Muscle of leg (tissue), 16 donors: Measurements from ENCODE around the gene HYCC1. TPM values are rescaled to one million over a fixed set of nuclear protein-coding genes. Genes with fewer than 3 reads are reported as not detected.
"Not testable (repeated sequence)": the region's sequence is repeated elsewhere in the genome, so short reads cannot be mapped to it uniquely, and the experiment has no call there.

Experiments
- DNase-seq: peaks from one replicate; pipeline ENCODE4 v3.0.0; 2013
- H3K27ac ChIP-seq: one replicate; pipeline ENCODE4 v1.5.1; 2013; ENCODE audit warnings: mild to moderate bottlenecking, low read length, control low read depth
- H3K27me3 ChIP-seq: one replicate; pipeline ENCODE4 v1.6.1; 2013; ENCODE audit warnings: low read length; ENCODE audit not compliant: control insufficient read depth, insufficient read depth
- H3K36me3 ChIP-seq: one replicate; pipeline ENCODE4 v1.6.1; 2013; ENCODE audit warnings: low read length; ENCODE audit not compliant: control insufficient read depth, insufficient read depth
- H3K4me1 ChIP-seq: one replicate; pipeline ENCODE4 v1.6.1; 2013; ENCODE audit warnings: low read length; ENCODE audit not compliant: control insufficient read depth, insufficient read depth
- H3K4me3 ChIP-seq: one replicate; pipeline ENCODE4 v1.5.1; 2013; ENCODE audit warnings: low read length, control low read depth
- H3K9me3 ChIP-seq: replicated peaks from 2 replicates; pipeline ENCODE4 v1.6.1; 2013; ENCODE audit warnings: low read depth, low read length; ENCODE audit not compliant: control insufficient read depth
- WGBS: methylation state at CpG from one replicate; pipeline ENCODE4 v1.1.5; 2013; ENCODE audit warnings: missing lambda C conversion rate; ENCODE audit not compliant: insufficient coverage; 5-methylcytosine and 5-hydroxymethylcytosine counted together
- long read RNA-seq, 11 donors: transcript quantifications; one replicate each; lab custom pipeline, GENCODE V29; 2026
- polyA plus RNA-seq, 8 donors: library from polyadenylated mRNA; unstranded; fragments of 120-200 nt; gene quantifications; one replicate each; pipeline versions ENCODE4 v1.2.1 to v1.2.3, GENCODE V29; 2013; ENCODE audit warnings: inconsistent platforms in 1 of 8, low replicate concordance in 1 of 8; ENCODE audit not compliant: insufficient read length in 8 of 8, insufficient read depth in 1 of 8
- total RNA-seq: library from RNA; stranded (reverse); fragments of 120-200 nt; gene quantifications from one replicate; pipeline ENCODE4 v1.2.4, GENCODE V29; 2013

The HYCC1 gene
- total RNA-seq (26.2 TPM), polyA plus RNA-seq (10 to 100 TPM; 14.1 to 27.2 (median 22.3) TPM)
- long read RNA-seq, donor 1, partial matches to known transcripts = 0 of 5 reads
- long read RNA-seq, donor 1, other reads (novel, unspliced or antisense) = 0 of 5 reads
- long read RNA-seq, donor 2, partial matches to known transcripts = 0 of 1 reads
- long read RNA-seq, donor 2, other reads (novel, unspliced or antisense) = 0 of 1 reads
- long read RNA-seq, donor 3, partial matches to known transcripts = 0 of 5 reads
- long read RNA-seq, donor 3, other reads (novel, unspliced or antisense) = 0 of 5 reads
- long read RNA-seq, donor 4, full-length matches to known transcripts = 6 of 6 reads
- long read RNA-seq, donor 4, partial matches to known transcripts = 0 of 6 reads
- long read RNA-seq, donor 4, other reads (novel, unspliced or antisense) = 0 of 6 reads
- long read RNA-seq, donor 5, transcript FAM126A-201 (4 exons, 616 nt) = major isoform, 13 of 25 reads
- long read RNA-seq, donor 5, transcript FAM126A-202 (12 exons, 3,130 nt) = minor isoform, 7 of 25 reads
- long read RNA-seq, donor 5, partial matches to known transcripts = 5 of 25 reads
- long read RNA-seq, donor 5, other reads (novel, unspliced or antisense) = 0 of 25 reads
- long read RNA-seq, donor 6, transcript FAM126A-201 (4 exons, 616 nt) = major isoform, 9 of 11 reads
- long read RNA-seq, donor 6, partial matches to known transcripts = 0 of 11 reads
- long read RNA-seq, donor 6, other reads (novel, unspliced or antisense) = 0 of 11 reads
- long read RNA-seq, donor 7, transcript FAM126A-201 (4 exons, 616 nt) = major isoform, 7 of 10 reads
- long read RNA-seq, donor 7, partial matches to known transcripts = 0 of 10 reads
- long read RNA-seq, donor 7, other reads (novel, unspliced or antisense) = 0 of 10 reads
- long read RNA-seq, donor 8, full-length matches to known transcripts = 8 of 8 reads
- long read RNA-seq, donor 8, partial matches to known transcripts = 0 of 8 reads
- long read RNA-seq, donor 8, other reads (novel, unspliced or antisense) = 0 of 8 reads
- long read RNA-seq, donor 9, transcript FAM126A-201 (4 exons, 616 nt) = major isoform, 7 of 17 reads
- long read RNA-seq, donor 9, partial matches to known transcripts = 9 of 17 reads
- long read RNA-seq, donor 9, other reads (novel, unspliced or antisense) = 0 of 17 reads
- long read RNA-seq, donor 10, full-length matches to known transcripts = 8 of 15 reads
- long read RNA-seq, donor 10, partial matches to known transcripts = 7 of 15 reads
- long read RNA-seq, donor 10, other reads (novel, unspliced or antisense) = 0 of 15 reads
- long read RNA-seq, donor 11, partial matches to known transcripts = 0 of 8 reads
- long read RNA-seq, donor 11, other reads (novel, unspliced or antisense) = 0 of 8 reads

DNA sequence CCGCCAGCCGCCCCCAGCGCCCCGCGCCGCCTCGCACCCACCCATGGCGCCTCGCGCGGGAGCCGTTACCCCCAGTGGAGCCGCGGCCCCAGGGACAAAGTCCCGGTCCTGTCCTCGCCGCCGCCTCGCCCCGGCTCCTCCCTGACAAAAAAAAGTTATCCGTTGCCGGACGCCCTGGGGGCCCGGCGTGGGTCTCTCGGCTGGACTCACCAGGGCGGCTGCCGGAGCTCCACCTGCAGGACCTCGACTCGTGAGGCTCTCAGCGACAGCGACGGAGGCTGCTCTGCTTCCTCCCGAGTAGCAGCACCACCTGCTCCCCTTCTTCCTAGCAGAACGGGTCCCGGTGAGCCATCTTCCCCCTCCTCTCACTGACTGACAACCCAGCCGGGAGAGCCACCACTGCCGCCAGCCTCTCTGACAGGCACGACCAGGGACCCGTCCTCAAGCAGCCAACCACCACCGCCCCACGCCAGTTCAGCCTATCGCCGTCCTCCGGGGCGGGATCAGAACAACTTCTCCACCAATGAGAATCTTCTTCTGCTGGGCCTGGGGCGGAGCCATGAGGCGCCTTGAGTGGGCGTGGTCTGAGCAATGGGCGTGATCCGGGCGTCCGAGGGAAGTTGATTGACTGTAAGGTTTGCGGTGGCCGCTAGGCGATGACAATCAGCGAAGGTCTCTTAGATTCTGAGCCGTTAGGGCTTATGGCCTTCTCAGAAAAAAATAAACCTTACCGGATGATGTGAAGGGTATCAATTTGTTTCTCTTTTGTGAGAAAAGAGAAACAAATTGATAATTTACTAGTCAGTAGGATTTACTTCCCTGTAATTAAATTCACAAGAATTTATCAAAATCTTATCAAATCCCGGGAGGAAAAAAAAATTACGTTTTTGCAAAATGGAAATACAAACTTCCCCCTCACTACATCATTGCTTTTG, at the start of gene HYCC1:
TSS of gene HYCC1 (minus strand) at position 416 of the 935 bp plus-strand sequence. CDS start 23,019 bp downstream, outside the sequence.
- peak within 1 kb of the TSS; percentile 87 for H3K27ac ChIP-seq
- DNase-seq = peak; percentile 99
- H3K4me3 ChIP-seq = peak within 1 kb of the TSS; percentile 95
- no peaks in the 10 kb centered on the region for H3K9me3 ChIP-seq
- no peaks in the 10 kb centered on the region for H3K36me3 ChIP-seq
- under 1% methylated on average over 46 of the region's 61 CpGs for WGBS
- no peaks in the 10 kb centered on the region for H3K27me3 ChIP-seq
- H3K4me1 ChIP-seq = peaks cover 13% of the 10 kb centered on the region

- Histone ChIP-seq H3K27ac (no peak overlapping the region), H3K9me3 (no peaks in the 10 kb centered on the region), H3K4me3 (no peak overlapping the region), H3K4me1 (peaks cover 3% of the 10 kb centered on the region), H3K27me3 (no peaks in the 10 kb centered on the region), H3K36me3 (no peaks in the 10 kb centered on the region)
- WGBS = 94% methylated on average over 5 of the region's 7 CpGs
- no peak for DNase-seq
Measured at GRCh38 chr7:23062452-23062851, 48.5 kb upstream of the HYCC1 start.

DNA sequence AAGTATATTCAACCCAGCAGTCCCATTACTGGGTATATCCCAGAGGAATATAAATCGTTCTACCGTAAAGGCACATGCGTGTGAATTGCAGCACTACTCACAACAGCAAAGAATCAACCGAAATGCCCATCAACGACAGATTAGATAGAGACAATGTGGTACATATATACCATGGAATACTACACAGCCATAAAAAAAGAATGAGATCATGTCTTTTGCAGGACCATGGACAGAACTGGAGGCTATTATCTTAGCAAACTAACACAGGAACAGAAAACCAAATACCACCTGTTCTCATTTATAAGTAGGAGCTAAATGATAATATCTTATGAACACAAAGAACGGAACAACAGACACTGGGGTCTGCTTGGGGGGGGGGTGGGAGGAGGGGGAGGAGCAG, 47.4 kb upstream of the HYCC1 start:
- no peak overlapping the region for H3K4me3 ChIP-seq
- peaks cover 3% of the 10 kb centered on the region for H3K4me1 ChIP-seq
- H3K27me3 ChIP-seq = no peaks in the 10 kb centered on the region
- no peak for DNase-seq
- no peaks in the 10 kb centered on the region for H3K36me3 ChIP-seq
- no peaks in the 10 kb centered on the region for H3K9me3 ChIP-seq
- no CpG with 5 or more reads among the region's 6 CpGs for WGBS
- H3K27ac ChIP-seq = no peak overlapping the region

GRCh38 chr7:23058408-23059096, 44.6 kb upstream of the HYCC1 start:
- Histone ChIP-seq H3K9me3 (no peaks in the 10 kb centered on the region), H3K27ac (no peak overlapping the region), H3K36me3 (no peaks in the 10 kb centered on the region), H3K27me3 (no peaks in the 10 kb centered on the region), H3K4me3 (no peak overlapping the region), H3K4me1 (peaks cover 3% of the 10 kb centered on the region)
- peak; percentile 30 for DNase-seq
- 15% methylated on average over 4 of the region's 6 CpGs for WGBS

DNA sequence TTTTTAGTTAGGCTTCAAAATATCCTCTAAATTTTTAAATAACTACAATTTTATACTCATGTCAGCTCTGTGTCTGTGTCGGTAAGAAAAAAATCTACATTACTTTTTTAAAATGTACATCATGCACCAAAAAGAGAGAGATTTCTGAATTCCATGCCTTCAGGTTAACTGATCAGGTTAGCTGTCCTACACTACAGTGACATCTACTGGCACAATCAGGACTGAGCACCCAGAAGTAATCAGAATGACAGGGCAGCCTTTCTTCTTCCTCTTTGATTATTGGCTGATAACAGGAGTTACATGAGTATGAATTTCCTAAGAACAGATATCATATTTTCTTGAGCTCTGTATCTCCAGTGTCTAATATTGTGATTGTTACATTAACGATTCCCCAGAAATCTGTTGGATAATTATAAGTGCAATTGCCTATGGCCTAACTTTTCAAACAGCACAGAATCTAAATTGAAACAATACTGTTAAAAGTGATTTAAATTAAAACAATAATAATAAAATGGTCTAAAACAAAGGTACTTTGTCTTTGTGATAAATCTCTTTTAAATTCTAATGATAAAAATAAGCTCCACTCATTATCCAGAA, 41.8 kb upstream of the HYCC1 start:
- no peak overlapping the region for H3K27ac ChIP-seq

DNA sequence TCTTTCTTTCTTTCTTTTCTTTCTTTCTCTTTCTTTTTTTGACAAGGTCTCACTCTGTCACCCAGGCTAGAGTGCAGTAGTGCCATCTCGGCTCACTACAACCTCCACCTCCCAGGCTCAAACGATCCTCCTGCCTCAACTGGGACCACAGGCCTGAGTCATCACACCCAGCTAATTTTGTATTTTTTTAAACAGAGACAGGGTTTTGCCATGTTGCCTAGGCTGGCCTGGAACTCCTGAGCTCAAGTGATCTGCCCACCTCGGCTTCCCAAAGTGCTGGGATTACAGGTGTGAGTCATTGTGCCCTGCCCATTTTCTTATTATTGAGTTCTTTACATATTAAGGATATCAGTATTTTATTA, 37.2 kb upstream of the HYCC1 start:
- H3K27me3 ChIP-seq, H3K4me3 ChIP-seq, H3K9me3 ChIP-seq, H3K36me3 ChIP-seq, H3K4me1 ChIP-seq, H3K27ac ChIP-seq, DNase-seq: not testable (repeated sequence)
- 50% methylated on average over 1 of the region's 3 CpGs for whole genome bisulfite sequencing

More for the DNA sequence above, 41.8 kb upstream of the HYCC1 start:
- Histone ChIP-seq H3K27me3 (no peaks in the 10 kb centered on the region), H3K4me1 (peaks cover 3% of the 10 kb centered on the region), H3K36me3 (no peaks in the 10 kb centered on the region), H3K4me3 (no peak overlapping the region), H3K9me3 (no peaks in the 10 kb centered on the region)
- WGBS = no CpG with 5 or more reads among the region's 2 CpGs
- DNase-seq = peak; percentile 67

- H3K4me1 ChIP-seq, DNase-seq, H3K36me3 ChIP-seq, H3K4me3 ChIP-seq, H3K27ac ChIP-seq, H3K9me3 ChIP-seq, H3K27me3 ChIP-seq: not testable (repeated sequence)
- 100% methylated on average over 6 of the region's 29 CpGs for WGBS
Measured at GRCh38 chr7:23046336-23046735, 32.4 kb upstream of the HYCC1 start.

GRCh38 chr7:23045086-23045485, 31.2 kb upstream of the HYCC1 start:
- not testable (repeated sequence) for H3K27ac ChIP-seq, H3K27me3 ChIP-seq, H3K4me3 ChIP-seq, H3K9me3 ChIP-seq, H3K36me3 ChIP-seq, DNase-seq, H3K4me1 ChIP-seq
- WGBS = 80% methylated on average over 2 of the region's 6 CpGs
